OCI-LY3 (cell line): ENCODE measurements around the gene CHD2.

ENCODE experiments used
- H2AFZ ChIP-seq: fragments of 200-600, 300-600 bp; shearing (Covaris generic); 2 replicates; pipeline ENCODE4 v1.6.0; 2014; ENCODE audit warnings: antibody characterized with exemption, low read depth, low read length
- H3K27ac ChIP-seq: fragments of 200-600, 300-600 bp; sonication (generic); 2 replicates; pipeline ENCODE4 v1.5.1; 2014; ENCODE audit warnings: mild to moderate bottlenecking, low read length, moderate library complexity, mixed read lengths
- H3K27me3 ChIP-seq: fragments of 200-600, 300-600 bp; sonication (generic); 2 replicates; pipeline ENCODE4 v1.6.1; 2014; ENCODE audit warnings: low read depth, low read length, mixed read lengths
- H3K36me3 ChIP-seq: fragments of 200-600, 300-600 bp; sonication (generic); replicated peaks from 2 replicates; pipeline ENCODE3; 2014; ENCODE audit warnings: low read depth, low read length, mixed read lengths
- H3K4me1 ChIP-seq: fragments of 300-600, 200-600 bp; sonication (generic); 2 replicates; pipeline ENCODE4 v1.6.1; 2014; ENCODE audit warnings: low read length, mixed read lengths
- H3K4me2 ChIP-seq: fragments of 200-600, 300-600 bp; sonication (generic); 2 replicates; pipeline ENCODE4 v1.6.1; 2014; ENCODE audit warnings: low read length, mixed read lengths
- H3K4me3 ChIP-seq: fragments of 300-600, 200-600 bp; sonication (generic); 2 replicates; pipeline ENCODE4 v1.5.1; 2014; ENCODE audit warnings: antibody characterized with exemption, mild to moderate bottlenecking, low read length, moderate library complexity
- H3K79me2 ChIP-seq: fragments of 300-600, 200-600 bp; shearing (Covaris generic); 2 replicates; pipeline ENCODE4 v1.6.1; 2014; ENCODE audit warnings: mild to moderate bottlenecking, low read length, mixed read lengths
- H3K9ac ChIP-seq: fragments of 300-600, 200-600 bp; shearing (Covaris generic); 2 replicates; pipeline ENCODE4 v1.6.0; 2014; ENCODE audit warnings: mild to moderate bottlenecking, low read length, moderate library complexity
- H3K9me3 ChIP-seq: fragments of 200-600, 300-600 bp; shearing (Covaris generic); 2 replicates; pipeline ENCODE4 v1.6.1; 2014; ENCODE audit warnings: low read length, mixed read lengths; ENCODE audit not compliant: insufficient read depth
- H4K20me1 ChIP-seq: fragments of 200-600, 300-600 bp; sonication (generic); 2 replicates; pipeline ENCODE4 v1.6.1; 2016; ENCODE audit warnings: low read length, mixed read lengths; ENCODE audit not compliant: insufficient read depth
- CTCF ChIP-seq: fragments of 200-600, 300-600 bp; sonication (generic); IDR thresholded peaks from 2 replicates; pipeline ENCODE4 v1.5.1; 2014; ENCODE audit warnings: antibody characterized with exemption, low read length, low read depth
- EZH2phosphoT487 ChIP-seq: fragments of 200-600 bp; shearing (Covaris generic); IDR thresholded peaks from 2 replicates; pipeline ENCODE4 v1.6.1; 2018; ENCODE audit warnings: antibody characterized with exemption, mixed run types, low read depth

The CHD2 gene

GRCh38 chr15:92954002-92954401, 53.9 kb downstream of the CHD2 start:
- Histone ChIP-seq H3K27ac (no peak overlapping the region), H3K9ac (no peak overlapping the region), H3K4me2 (no peak overlapping the region), H2AFZ (no peak overlapping the region), H3K36me3 (peaks cover 94% of the 10 kb centered on the region), H4K20me1 (peaks cover 16% of the 10 kb centered on the region), H3K79me2 (peaks cover 31% of the 10 kb centered on the region), H3K4me1 (no peaks in the 10 kb centered on the region), H3K27me3 (no peaks in the 10 kb centered on the region), H3K4me3 (no peak overlapping the region), H3K9me3 (peaks cover 11% of the 10 kb centered on the region)
- TF ChIP-seq EZH2phosphoT487 (no peak), CTCF (no peak)

GRCh38 chr15:92954578-92954977, 54.5 kb downstream of the CHD2 start:
- Histone ChIP-seq H3K36me3 (peaks cover 92% of the 10 kb centered on the region), H3K9me3 (peaks cover 5% of the 10 kb centered on the region; the same call in 1 of the 2 replicates), H3K79me2 (peaks cover 36% of the 10 kb centered on the region), H3K27ac (no peak overlapping the region), H3K4me3 (no peak overlapping the region), H4K20me1 (peaks cover 18% of the 10 kb centered on the region), H3K4me2 (no peak overlapping the region), H3K9ac (no peak overlapping the region), H3K27me3 (no peaks in the 10 kb centered on the region), H3K4me1 (no peaks in the 10 kb centered on the region), H2AFZ (no peak overlapping the region)
- no peak for TF ChIP-seq EZH2phosphoT487
- peak; percentile 48 for TF ChIP-seq CTCF

- Histone ChIP-seq H4K20me1 (peaks cover 18% of the 10 kb centered on the region), H2AFZ (no peak overlapping the region), H3K4me2 (no peak overlapping the region), H3K79me2 (peaks cover 44% of the 10 kb centered on the region), H3K27ac (no peak overlapping the region), H3K4me1 (no peaks in the 10 kb centered on the region), H3K9ac (no peak overlapping the region), H3K9me3 (no peaks in the 10 kb centered on the region), H3K4me3 (no peak overlapping the region), H3K27me3 (no peaks in the 10 kb centered on the region), H3K36me3 (peaks cover 92% of the 10 kb centered on the region)
- TF ChIP-seq CTCF (no peak), EZH2phosphoT487 (no peak)
Measured at GRCh38 chr15:92955706-92956105, 55.6 kb downstream of the CHD2 start.

- Histone ChIP-seq H3K4me1 (no peaks in the 10 kb centered on the region), H4K20me1 (peaks cover 37% of the 10 kb centered on the region), H3K9ac (no peak overlapping the region), H3K9me3 (peaks cover 2% of the 10 kb centered on the region; the same call in 1 of the 2 replicates), H3K36me3 (peaks cover 94% of the 10 kb centered on the region), H3K27ac (no peak overlapping the region), H3K4me3 (no peak overlapping the region), H3K79me2 (peaks cover 67% of the 10 kb centered on the region), H3K4me2 (no peak overlapping the region), H2AFZ (no peak overlapping the region), H3K27me3 (no peaks in the 10 kb centered on the region)
- TF ChIP-seq CTCF (no peak), EZH2phosphoT487 (no peak)
Measured at GRCh38 chr15:92958105-92958504, 58.0 kb downstream of the CHD2 start.
